ENCODE measurements around the gene ABI3BP. TPM values are rescaled to one million over a fixed set of nuclear protein-coding genes. Genes with fewer than 3 reads are reported as not detected.

ABI3BP gene
- total and polyA plus RNA-seq, 11 donors, result 7.8 to 96.6 (median 26.4) TPM

DNA sequence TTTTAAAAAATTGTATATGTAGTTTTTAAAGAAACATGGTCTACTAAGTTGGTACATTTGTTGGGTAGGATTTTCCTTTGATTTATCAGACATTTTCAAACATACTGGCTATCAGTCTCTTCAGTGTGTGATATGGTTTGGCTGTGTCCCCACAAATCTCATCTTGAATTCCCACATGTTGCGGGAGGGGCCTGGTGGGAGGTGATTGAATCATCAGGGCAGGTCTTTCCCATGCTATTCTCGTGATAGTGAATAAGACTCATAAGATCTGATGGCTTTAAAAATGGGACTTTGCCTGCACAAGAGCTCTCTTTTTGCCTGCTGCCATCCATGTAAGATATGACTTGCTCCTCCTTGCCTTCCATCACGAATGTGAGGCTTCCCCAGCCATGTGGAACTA is 121.9 kb downstream of the ABI3BP start:
- Histone ChIP-seq H3K4me3 (no peak overlapping the region), H3K27me3 (no peaks in the 10 kb centered on the region), H3K9me3 (no peaks in the 10 kb centered on the region), H3K4me1 (peaks cover 0 to 15% (median 7%) of the 10 kb centered on the region in 12 donors), H3K36me3 (no peaks in the 10 kb centered on the region), H3K27ac (no peak overlapping the region)
- no peak for DNase-seq
- TF ChIP-seq, protein P1, sequence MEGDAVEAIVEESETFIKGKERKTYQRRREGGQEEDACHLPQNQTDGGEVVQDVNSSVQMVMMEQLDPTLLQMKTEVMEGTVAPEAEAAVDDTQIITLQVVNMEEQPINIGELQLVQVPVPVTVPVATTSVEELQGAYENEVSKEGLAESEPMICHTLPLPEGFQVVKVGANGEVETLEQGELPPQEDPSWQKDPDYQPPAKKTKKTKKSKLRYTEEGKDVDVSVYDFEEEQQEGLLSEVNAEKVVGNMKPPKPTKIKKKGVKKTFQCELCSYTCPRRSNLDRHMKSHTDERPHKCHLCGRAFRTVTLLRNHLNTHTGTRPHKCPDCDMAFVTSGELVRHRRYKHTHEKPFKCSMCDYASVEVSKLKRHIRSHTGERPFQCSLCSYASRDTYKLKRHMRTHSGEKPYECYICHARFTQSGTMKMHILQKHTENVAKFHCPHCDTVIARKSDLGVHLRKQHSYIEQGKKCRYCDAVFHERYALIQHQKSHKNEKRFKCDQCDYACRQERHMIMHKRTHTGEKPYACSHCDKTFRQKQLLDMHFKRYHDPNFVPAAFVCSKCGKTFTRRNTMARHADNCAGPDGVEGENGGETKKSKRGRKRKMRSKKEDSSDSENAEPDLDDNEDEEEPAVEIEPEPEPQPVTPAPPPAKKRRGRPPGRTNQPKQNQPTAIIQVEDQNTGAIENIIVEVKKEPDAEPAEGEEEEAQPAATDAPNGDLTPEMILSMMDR (IDR thresholded peaks at IDR 0.05), result no peak
- no peak for TF ChIP-seq POLR2A (IDR thresholded peaks at IDR 0.05)
- intact Hi-C loops (cut with DNase I), result no loop called here
- WGBS, 4 donors, result 62 to 80% (median 68%) methylated on average over 3 of the region's 3 CpGs
- no peak for ATAC-seq

DNA sequence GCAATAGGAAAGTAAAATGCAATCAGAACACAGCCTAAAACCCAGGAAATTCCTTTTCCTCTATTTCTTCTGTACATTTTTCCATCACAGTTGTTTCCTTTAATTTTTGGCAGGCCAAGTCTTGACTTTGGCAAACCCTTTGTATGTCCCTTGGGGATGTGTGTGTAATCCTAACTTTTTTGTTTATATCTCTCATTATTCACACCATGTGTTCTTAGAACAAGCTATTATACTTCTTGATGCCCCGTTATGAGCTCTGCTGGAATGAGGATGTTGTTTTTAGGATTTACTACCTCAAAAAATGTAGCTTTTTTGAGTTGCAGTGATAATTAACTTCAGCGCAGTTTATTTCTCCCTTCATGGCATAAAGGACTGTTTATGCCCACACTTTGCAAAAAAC is 123.4 kb downstream of the ABI3BP start:
- peaks cover 0 to 12% (median 3%) of the 10 kb centered on the region in 12 donors for H3K4me1 ChIP-seq
- intact Hi-C loops (cut with DNase I), result no loop called here
- H3K36me3 ChIP-seq, result no peaks in the 10 kb centered on the region
- no peaks in the 10 kb centered on the region for H3K9me3 ChIP-seq
- H3K27me3 ChIP-seq, result no peaks in the 10 kb centered on the region
- TF ChIP-seq POLR2A (IDR thresholded peaks at IDR 0.05), result no peak
- TF ChIP-seq, protein P1 (IDR thresholded peaks at IDR 0.05), result no peak
- ATAC-seq, result peak in 2 of 4 donors; percentile 48 to 67
- no peak for DNase-seq
- H3K27ac ChIP-seq, result no peak overlapping the region
- H3K4me3 ChIP-seq, result no peak overlapping the region
- WGBS, 4 donors, result 44 to 66% (median 51%) methylated on average over 2 of the region's 2 CpGs

DNA sequence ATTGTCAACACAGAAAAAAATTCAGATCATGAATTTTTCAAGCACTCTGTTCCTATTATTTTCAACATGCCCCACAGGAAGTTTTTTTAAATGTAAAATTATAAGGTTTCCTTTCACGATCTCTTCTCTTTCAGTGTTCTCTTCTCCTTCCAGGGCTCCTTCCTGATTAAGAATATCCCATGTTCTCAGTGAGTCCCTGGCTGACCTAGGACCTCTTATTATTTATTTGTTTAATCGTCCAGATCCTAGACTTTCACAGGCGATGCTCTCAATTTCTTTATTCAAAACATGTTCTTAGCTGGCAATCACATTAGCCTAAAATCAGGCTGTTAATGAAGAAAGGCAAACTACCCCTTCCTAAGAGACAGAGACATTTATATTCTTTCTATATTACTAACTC is 124.3 kb downstream of the ABI3BP start:
- WGBS, 4 donors, result 48 to 62% (median 51%) methylated on average over 3 of the region's 3 CpGs

DNA sequence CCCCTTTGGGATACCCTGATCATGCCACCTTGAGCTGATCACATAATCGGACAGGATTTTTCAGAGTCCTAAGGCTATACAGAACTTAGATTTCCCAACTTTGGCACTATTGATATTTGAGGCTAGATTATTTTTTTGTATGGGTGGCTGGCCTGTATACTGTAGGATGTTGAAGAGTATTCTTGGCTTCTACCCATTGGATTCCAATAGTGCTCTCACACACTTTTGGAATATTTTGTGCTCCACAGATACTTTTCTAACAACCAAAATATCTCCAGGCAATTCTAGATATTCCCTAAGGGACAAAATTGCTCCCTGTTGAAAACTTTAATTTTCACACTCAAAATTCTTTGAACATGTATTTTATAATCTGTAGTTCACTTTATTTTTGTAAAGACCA is 125.1 kb downstream of the ABI3BP start:
- intact Hi-C loops (cut with DNase I), result no loop called here

More for the DNA sequence above, 124.3 kb downstream of the ABI3BP start:
- DNase-seq (no peak), ATAC-seq (no peak)
- no peaks in the 10 kb centered on the region for H3K36me3 ChIP-seq
- H3K27me3 ChIP-seq, result no peaks in the 10 kb centered on the region
- intact Hi-C loops (cut with DNase I), result no loop called here
- no peak for TF ChIP-seq POLR2A (IDR thresholded peaks at IDR 0.05)
- TF ChIP-seq, protein P1 (IDR thresholded peaks at IDR 0.05), result no peak
- peak overlapping the region in 2 of 12 donors; percentile 32 to 37 for H3K27ac ChIP-seq
- no peak overlapping the region for H3K4me3 ChIP-seq
- no peaks in the 10 kb centered on the region for H3K9me3 ChIP-seq
- peaks cover 0 to 12% (median 3%) of the 10 kb centered on the region in 12 donors for H3K4me1 ChIP-seq

More for the DNA sequence above, 125.1 kb downstream of the ABI3BP start:
- no peak for ATAC-seq
- DNase-seq, result no peak
- H3K27ac ChIP-seq, result no peak overlapping the region
- H3K27me3 ChIP-seq, result no peaks in the 10 kb centered on the region
- TF ChIP-seq, protein P1 (IDR thresholded peaks at IDR 0.05), result no peak
- no peak for TF ChIP-seq POLR2A (IDR thresholded peaks at IDR 0.05)
- H3K4me3 ChIP-seq, result no peak overlapping the region
- no peaks in the 10 kb centered on the region for H3K36me3 ChIP-seq
- H3K9me3 ChIP-seq, result no peaks in the 10 kb centered on the region
- H3K4me1 ChIP-seq, result peaks cover 0 to 12% (median 3%) of the 10 kb centered on the region in 12 donors
- WGBS, 4 donors, result 92 to 97% (median 94%) methylated on average over 1 of the region's 1 CpG
